Activated T-helper 9 cell treated with anti-CD3 and anti-CD28 coated beads, Interleukin-2, amount 50 U/mL, for 16 hours (primary cell): ENCODE data around the gene PDLIM7.

Experiments used
- DNase-seq: peaks from one replicate; pipeline ENCODE4 v3.0.0-alpha.2; 2020; ENCODE audit warnings: low read depth

The PDLIM7 gene

GRCh38 chr5:177472460-177473442, 24.7 kb downstream of the PDLIM7 start:
- DNase-seq: peak; percentile 30

DNA sequence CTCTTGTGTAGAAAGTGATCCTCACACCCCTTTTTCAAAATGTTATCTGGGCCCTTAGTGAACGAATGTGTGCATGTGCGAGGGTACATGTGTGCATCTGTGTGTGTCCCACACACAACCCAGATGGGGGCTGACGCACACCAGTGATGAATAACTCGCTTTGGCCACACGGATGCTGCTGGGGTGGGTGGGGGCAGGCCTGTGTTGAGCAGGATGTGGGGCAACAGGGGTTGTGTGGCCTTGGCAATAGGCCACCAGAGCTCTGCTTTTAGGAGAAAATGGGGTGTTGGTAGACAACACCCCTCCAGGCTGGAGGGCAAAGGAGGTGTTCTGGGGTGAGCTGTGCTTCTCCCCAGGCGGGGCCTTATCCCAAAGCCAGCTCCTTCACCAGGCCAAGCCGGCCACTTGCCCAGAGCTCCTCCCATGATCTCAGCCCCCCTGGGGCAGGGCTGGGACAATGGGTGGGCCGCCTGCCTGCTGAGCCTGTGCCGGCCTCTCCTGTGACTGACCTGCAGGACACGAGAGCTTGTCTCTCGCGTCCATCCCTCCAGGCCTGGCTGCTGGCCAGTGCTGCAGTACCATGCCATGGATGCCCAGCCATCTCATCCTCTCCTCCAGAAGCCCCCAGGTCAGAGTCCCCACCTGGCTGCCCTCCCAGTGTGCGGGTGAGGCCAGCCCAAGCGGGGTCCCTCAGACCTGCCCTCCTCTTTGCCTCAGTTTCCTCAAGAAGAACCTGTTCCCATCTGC, 25.6 kb downstream of the PDLIM7 start:
- no peak for DNase-seq

GRCh38 chr5:177470759-177471536, 26.5 kb downstream of the PDLIM7 start:
- DNase-seq: no peak

GRCh38 chr5:177469750-177470525, 27.5 kb downstream of the PDLIM7 start:
- no peak for DNase-seq

DNA sequence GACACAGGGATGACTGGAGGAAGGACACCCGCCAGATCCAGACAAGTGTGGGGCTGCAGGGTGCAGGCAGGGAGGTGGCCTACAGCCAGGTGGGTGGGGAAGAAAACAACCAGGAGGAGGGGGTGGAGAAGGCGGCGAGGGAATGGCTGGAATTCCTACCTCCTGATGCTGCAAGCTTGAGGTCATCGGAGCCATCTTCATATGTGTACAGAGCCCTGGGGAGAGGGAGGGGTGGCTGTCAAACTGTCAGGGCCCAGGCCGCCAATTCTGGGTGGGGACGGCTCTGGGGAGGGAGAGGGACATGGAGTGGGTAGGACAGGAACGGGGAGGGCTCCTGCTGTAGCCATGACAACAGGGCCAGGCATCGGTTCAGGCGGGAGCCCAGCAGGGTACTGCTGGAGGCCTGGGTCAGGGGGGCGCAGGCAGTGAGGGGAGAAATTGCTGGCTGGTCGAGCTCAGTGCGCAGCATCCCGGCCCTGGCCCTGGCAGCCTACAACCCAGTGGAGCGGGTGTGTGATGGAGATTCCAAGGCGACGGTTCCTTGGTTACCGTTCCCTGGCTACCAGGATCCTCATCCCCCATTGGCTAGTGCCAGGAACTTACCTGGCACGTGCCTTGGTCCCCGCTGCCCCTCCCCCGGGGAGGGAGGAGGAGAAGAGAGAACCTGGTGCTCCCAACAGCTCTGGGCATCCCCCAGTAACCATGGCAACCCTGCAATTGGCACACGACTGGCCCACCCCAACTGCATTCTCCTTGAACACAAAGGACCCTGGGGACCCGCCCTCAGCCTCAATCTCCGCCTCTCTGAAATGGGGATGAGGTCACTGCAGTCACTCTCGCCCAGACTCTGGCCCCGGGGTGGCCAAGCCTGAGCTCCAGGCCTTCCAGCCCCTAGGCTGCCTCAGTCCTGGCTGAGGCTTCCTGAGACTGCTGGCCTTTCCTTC, 28.4 kb downstream of the PDLIM7 start:
- DNase-seq: no peak

- DNase-seq: no peak
These were observed 29.1 kb downstream of the PDLIM7 start for GRCh38 chr5:177468329-177468684.

DNA sequence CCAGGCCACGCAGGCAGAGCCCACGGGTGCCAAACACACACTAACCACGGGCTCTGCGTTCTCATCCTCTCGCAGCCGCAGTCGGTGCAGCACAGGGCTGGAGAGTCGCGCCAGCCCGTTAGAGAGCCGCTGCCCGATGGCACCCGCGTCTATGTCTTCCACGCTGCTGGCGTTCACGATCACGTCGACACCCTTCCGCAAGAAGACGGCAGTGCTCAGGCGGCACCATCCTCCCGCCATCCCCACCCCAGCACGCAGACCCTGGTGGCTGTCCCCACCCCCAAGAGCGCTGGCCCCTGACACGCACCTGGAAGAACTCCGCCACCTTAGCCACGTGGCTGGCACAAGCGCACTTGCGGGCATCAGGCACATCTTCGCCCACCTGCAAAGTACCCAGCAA, 30.0 kb downstream of the PDLIM7 start:
- DNase-seq: no peak

GRCh38 chr5:177466861-177467260, 30.5 kb downstream of the PDLIM7 start:
- DNase-seq: no peak

- no peak for DNase-seq
These were observed 32.4 kb downstream of the PDLIM7 start for GRCh38 chr5:177465044-177465443.

DNA sequence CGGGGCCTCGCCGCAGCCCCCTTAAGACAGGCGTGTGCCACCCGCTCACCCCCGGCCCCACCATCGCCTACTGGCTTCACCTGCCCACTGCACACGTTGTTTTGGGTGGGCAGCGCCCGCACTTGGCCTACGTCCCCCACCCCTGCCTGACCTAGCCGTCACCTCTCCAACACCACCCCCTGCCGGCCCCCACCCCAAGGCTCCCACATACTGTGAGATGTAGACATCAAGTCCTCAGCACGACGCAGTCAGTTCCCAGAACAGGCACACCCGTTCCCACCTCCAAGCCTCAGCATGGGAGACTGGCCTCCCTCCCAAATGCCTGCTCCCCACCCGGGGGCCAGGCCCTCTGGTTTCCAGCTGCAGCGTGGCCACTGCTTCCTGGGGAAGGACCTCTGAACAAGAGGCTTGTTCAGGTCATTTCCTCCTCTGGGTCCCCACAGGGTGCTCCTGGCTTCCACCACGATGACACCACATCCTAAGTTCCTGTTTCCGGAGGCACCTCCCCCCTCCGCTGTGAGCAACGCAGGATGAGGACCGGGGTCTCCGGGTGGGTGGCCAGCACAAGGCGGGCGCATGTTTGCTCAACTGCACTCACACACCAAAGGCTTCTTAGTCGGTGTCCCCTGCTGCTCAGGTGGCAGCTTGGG, 35.3 kb downstream of the PDLIM7 start:
- no peak for DNase-seq

DNA sequence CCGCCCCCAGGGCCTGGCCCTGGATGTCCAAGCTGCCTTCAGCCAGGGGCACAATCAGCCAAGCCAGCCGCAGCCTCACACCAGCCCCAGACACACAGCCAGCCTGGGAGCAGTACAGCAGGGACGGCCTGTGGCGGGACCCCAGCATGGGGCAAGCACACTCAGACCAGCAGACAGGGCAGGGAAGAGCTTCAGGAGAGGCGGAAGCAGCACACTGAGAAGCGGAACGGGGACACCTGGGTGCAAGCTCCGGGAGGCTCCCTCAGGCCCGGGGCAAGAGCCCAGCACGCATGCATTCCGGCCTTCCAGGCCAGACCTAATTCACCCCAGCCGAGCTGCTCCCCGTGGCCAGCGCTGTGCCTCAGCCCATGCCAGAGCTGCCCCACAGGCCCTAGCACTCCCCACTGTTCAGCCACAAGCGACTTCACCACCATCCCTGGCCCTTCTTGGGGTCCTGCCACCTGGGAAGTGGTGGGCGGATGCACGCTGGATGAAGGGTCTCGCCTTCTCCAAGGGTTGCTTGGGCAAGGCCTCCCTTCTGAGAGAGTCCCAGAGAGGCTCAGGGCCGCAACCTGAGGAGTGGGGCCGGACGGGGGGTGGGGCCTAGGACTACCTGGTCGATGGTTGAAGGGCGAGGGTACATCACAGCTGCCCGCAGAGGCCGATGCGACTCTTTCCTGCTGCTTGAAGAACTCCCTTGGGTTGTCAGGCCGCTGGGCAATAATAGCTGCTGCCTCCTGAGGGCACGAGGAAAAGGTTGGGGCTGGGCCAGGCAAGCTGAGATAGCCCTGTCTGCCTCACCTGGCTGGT, 37.4 kb downstream of the PDLIM7 start:
- no peak for DNase-seq

DNA sequence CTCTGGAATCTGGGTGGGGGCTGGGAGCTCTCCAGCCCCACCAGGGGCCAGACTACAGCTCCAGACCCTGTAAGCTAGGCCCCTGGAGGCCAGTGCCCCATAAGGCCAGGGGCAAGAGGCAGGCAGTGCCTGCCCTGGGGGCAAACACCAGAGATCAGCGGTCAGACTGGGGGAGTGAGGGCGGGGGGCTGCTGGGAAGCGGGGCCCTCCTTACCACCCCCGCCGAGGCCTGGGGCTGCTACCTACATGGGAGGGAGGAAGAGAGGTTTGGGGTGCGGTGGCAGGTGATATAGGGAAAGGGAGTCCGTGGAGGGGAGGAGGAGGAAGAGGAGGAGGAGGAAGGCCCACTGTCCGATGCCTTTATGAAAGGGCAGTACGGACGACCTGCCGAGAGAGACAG, 38.0 kb downstream of the PDLIM7 start:
- no peak for DNase-seq

DNA sequence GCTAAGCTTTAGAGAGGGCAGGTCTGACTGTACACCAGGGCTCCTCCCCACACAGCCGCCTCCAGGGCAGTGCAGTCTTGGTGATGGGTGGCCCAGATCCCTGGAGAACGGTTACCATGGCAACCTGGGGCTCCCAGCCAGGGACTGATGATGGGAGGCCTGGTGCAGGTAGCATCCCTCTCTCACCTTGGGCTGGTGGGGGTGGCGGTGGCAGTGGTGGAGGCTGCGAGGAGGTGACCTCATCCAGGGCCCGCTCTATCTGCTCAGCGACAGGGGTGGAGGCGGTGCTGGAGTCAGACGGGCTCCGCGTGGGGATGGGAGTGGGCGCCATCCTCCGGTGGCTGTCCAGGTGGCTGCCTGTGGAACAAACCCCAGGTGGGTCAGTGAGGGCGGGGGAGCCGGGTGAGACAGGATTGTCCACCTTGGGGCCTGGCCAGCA, 38.5 kb downstream of the PDLIM7 start:
- no peak for DNase-seq

- DNase-seq: no peak
These were observed 39.3 kb downstream of the PDLIM7 start for GRCh38 chr5:177457852-177458681.

GRCh38 chr5:177456976-177457851, 40.2 kb downstream of the PDLIM7 start:
- no peak for DNase-seq

DNA sequence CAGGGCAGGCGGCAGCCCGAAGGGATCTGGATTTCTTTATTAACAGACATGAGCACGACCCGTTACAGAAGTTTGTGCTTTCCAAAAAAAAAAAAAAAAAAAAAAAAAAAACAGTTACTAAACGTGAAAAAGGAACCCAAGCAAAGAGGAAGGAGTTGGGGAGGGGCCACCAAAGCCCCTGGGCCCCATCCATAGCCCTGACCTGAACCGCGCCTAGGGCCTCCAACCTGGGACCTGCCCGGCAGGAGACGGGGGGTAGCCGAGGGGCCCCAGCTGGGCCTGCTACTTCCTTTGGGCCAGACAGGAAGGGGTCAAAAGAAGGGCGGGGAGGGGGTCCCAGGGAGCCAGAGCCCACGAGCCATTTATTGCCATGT, 40.8 kb downstream of the PDLIM7 start:
- no peak for DNase-seq
